ENCODE results near the gene ACBD4. TPM values are rescaled to one million over a fixed set of nuclear protein-coding genes. Genes with fewer than 3 reads are reported as not detected.

Gene ACBD4
- total and polyA plus RNA-seq, 2 of the 13 experiments (the other 11 are each of a cell fraction or from before 2014, with no cell fraction given), result 16.1 to 26.9 TPM

DNA sequence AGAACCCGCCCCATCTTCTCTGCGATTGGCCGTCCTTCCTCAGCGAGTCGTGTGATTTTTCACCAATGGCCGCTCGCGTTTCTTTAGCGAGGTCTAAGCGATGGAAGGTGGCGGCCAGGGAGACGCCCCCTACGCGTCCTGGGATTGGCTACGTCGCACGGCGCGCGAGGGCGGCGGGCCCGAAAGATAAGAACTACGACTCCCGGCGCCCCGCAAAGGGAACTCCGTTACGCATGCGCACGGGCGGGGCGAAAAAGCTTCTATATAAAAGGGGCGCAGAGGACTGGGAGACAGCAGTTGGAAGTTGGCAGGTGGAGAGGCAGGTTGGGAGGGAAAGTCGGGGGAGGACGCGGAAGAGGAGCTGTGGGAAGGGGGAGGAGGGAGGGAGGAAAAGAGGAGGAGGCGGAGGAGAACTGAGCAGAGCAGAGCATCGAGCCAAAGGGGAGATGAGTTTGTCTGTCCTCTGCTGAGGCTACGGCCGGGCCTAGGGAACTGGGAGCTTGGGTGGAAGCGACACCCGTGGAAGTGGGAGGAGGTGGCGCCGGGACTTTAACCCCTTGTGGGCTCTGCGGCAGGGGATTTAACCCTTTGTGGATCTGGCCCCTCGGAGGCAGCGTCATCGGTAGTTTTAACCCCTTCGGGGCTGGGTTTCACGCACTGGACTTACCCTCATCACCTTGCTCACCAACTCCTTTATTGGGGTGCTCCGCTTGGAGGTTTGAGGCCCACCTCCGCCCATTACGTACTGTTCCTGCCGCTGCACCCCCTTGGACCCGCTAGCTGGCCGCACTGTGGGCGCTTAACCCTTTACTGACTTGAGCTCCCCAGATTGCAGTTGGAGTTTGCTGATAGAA is 12.9 kb downstream of the ACBD4 start, which contains the start of gene HEXIM1 (continued):
- TF ChIP-seq SRSF1 (optimal IDR thresholded peaks at IDR 0.05; ENCODE audit: low read depth, low read length) (peak; percentile 97), ZNF18 (CRISPR knock-in tag; IDR thresholded peaks at IDR 0.05; ENCODE audit: insufficient replicate concordance) (peak; percentile 71), TSC22D2 (CRISPR knock-in tag; IDR thresholded peaks at IDR 0.05; ENCODE audit: borderline replicate concordance) (peak; percentile 68), ERF (CRISPR knock-in tag; IDR thresholded peaks at IDR 0.05) (peak; percentile 73; the same call in 1 of the 2 replicates), ZNF605 (CRISPR knock-in tag; IDR thresholded peaks at IDR 0.05) (peak; percentile 31; the same call in 1 of the 2 replicates), GTF3A (CRISPR knock-in tag; conservative IDR thresholded peaks at IDR 0.05) (0 out of 2 replicates have a peak, but pooled peaks have one; percentile 25), ASH2L (IDR thresholded peaks at IDR 0.05; ENCODE audit: insufficient read length, low read depth, low read length) (no peak), SALL1 (CRISPR knock-in tag; IDR thresholded peaks at IDR 0.05) (peak; percentile 94), DPF2 (CRISPR knock-in tag; IDR thresholded peaks at IDR 0.05; ENCODE audit: borderline replicate concordance, low read depth) (no peak), ZFY (CRISPR knock-in tag; IDR thresholded peaks at IDR 0.05) (0 out of 2 replicates have a peak, but pooled peaks have one; percentile 5), ZNF782 (CRISPR knock-in tag; IDR thresholded peaks at IDR 0.05; ENCODE audit: borderline replicate concordance) (peak; percentile 93; the same call in 1 of the 2 replicates), SMAD9 (CRISPR knock-in tag; IDR thresholded peaks at IDR 0.05) (0 out of 2 replicates have a peak, but pooled peaks have one; percentile 42), MZF1 (CRISPR knock-in tag; IDR thresholded peaks at IDR 0.05; ENCODE audit: borderline replicate concordance) (no peak), ZFP82 (CRISPR knock-in tag; IDR thresholded peaks at IDR 0.05; ENCODE audit: borderline replicate concordance) (peak; percentile 87), NFIB (CRISPR knock-in tag; IDR thresholded peaks at IDR 0.05; ENCODE audit: borderline replicate concordance) (no peak), ARNT2 (CRISPR knock-in tag; IDR thresholded peaks at IDR 0.05; ENCODE audit: low read depth) (peak; percentile 90; the same call in 1 of the 2 replicates), RFX1 (IDR thresholded peaks at IDR 0.05) (no peak), GATAD1 (CRISPR knock-in tag; IDR thresholded peaks at IDR 0.05) (peak; percentile 54; the same call in 1 of the 2 replicates), BCL6 (CRISPR knock-in tag; IDR thresholded peaks at IDR 0.05) (peak; percentile 32; the same call in 1 of the 2 replicates), RFXAP (CRISPR knock-in tag; IDR thresholded peaks at IDR 0.05; ENCODE audit: borderline replicate concordance) (peak; percentile 20; the same call in 1 of the 2 replicates), ZNF12 (CRISPR knock-in tag; IDR thresholded peaks at IDR 0.05) (0 out of 2 replicates have a peak, but pooled peaks have one; percentile 22), ZNF672 (CRISPR knock-in tag; IDR thresholded peaks at IDR 0.05) (peak; percentile 98), ZNF878 (CRISPR knock-in tag; IDR thresholded peaks at IDR 0.05) (peak; percentile 72), KDM5A (IDR thresholded peaks at IDR 0.05; ENCODE audit: borderline replicate concordance, low read length) (0 out of 2 replicates have a peak, but pooled peaks have one; percentile 79)
- TF ChIP-seq, protein P1, sequence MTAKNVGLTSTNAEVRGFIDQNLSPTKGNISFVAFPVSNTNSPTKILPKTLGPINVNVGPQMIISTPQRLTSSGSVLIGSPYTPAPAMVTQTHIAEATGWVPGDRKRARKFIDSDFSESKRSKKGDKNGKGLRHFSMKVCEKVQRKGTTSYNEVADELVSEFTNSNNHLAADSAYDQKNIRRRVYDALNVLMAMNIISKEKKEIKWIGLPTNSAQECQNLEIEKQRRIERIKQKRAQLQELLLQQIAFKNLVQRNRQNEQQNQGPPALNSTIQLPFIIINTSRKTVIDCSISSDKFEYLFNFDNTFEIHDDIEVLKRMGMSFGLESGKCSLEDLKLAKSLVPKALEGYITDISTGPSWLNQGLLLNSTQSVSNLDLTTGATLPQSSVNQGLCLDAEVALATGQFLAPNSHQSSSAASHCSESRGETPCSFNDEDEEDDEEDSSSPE (CRISPR knock-in tag; IDR thresholded peaks at IDR 0.05), result peak; percentile 87
- TF ChIP-seq, protein P2, sequence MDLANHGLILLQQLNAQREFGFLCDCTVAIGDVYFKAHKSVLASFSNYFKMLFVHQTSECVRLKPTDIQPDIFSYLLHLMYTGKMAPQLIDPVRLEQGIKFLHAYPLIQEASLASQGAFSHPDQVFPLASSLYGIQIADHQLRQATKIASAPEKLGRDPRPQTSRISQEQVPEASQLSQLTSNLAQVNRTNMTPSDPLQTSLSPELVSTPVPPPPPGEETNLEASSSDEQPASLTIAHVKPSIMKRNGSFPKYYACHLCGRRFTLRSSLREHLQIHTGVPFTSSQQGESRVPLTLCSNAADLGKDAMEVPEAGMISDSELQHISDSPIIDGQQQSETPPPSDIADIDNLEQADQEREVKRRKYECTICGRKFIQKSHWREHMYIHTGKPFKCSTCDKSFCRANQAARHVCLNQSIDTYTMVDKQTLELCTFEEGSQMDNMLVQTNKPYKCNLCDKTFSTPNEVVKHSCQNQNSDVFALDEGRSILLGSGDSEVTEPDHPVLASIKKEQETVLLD (CRISPR knock-in tag; IDR thresholded peaks at IDR 0.05; ENCODE audit: low read depth), result 0 out of 2 replicates have a peak, but pooled peaks have one; percentile 68
